Activated CD4-positive, alpha-beta T cell treated with anti-CD3 and anti-CD28 coated beads for 24 hours (primary cell): ENCODE results near the gene DENND1B.
A peak's percentile ranks its signal among the peaks of the same experiment; 100 is the strongest.
"Not testable (repeated sequence)": the region's sequence is repeated elsewhere in the genome, so short reads cannot be mapped to it uniquely, and the experiment has no call there.

Source experiments
- DNase-seq, 2 donors: peaks; one replicate each; pipeline ENCODE4 v3.0.0-alpha.2; 2020; ENCODE audit warnings: low read depth in 2 of 2

Gene DENND1B

GRCh38 chr1:197553281-197553680 is 222.0 kb downstream of the DENND1B start:
- no peak for DNase-seq

GRCh38 chr1:197546989-197547388 is 228.3 kb downstream of the DENND1B start:
- no peak for DNase-seq

GRCh38 chr1:197544553-197544952 is 230.7 kb downstream of the DENND1B start:
- DNase-seq: no peak

- DNase-seq: no peak
These were observed 231.2 kb downstream of the DENND1B start for GRCh38 chr1:197544130-197544529.

DNA sequence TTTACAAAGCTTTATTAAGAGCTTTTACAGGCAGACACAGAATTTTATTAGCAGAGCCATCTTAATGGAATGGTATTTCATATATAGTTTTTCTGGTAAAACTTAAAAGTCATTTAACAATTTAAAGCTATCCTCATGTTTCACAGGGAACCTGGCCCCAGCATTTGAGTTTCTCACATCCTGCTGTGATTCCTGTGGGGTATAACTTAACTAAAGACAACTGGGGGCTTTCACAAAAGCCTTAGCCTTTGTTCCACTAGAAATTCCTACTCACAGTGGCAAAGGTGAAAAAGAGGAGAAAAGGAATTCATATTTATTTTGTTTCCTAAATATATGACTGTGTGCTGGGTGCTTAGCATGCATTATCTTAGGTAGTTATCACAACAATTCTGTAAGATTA is 233.9 kb downstream of the DENND1B start:
- no peak for DNase-seq

- no peak for DNase-seq
These were observed 248.4 kb downstream of the DENND1B start for GRCh38 chr1:197526736-197527371.

- DNase-seq: peak in 1 of 2 donors; percentile 10
These were observed 254.1 kb downstream of the DENND1B start for GRCh38 chr1:197521118-197521739.

DNA sequence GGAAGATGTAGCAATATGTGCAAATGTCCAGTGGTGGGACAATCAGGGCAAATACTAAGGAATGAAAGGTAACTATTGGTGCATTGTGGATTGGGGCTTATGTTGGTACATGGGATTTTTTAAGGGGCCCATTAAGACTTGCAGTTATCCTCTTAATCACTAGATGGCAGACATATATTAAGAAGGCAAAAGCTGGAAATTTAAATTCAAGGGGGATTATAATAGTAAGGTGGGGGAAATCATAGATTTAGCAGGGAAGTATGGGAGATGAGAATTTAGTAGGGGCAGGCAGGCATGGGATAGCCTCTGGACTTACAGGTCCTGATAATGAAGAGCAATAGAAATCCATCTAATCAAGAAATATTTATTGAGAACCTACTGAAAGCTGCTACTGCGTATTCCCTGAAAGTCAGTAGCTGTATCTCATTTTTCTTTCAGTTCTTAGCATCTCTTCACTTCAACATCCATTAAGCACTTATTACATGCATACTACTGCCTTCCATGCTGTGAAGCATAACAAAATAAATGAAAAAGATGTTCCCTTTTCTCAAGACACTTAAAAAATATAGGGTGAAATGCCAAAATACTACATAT is 255.4 kb downstream of the DENND1B start:
- no peak for DNase-seq

DNA sequence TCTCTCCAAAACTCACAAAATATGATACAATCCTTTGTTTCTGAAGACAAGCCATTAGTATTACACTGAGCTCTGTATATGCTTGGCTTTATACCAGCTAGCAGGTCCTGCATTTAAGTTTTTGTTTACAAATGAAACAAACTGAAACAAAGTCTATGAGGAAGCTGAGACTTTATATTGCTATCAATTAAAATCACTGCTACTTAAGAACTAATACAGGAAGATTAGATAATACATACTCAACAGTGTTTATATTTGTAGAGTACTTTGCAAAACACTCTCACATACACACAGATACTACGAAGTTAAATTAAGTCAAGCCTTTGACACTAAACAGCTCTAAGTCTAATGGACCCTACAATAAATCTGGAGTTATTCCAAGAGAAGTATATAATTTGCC is 259.9 kb downstream of the DENND1B start:
- no peak for DNase-seq

GRCh38 chr1:197510691-197511378 is 264.4 kb downstream of the DENND1B start:
- no peak for DNase-seq

- DNase-seq: no peak
These were observed 278.6 kb downstream of the DENND1B start for GRCh38 chr1:197496722-197497121.

DNA sequence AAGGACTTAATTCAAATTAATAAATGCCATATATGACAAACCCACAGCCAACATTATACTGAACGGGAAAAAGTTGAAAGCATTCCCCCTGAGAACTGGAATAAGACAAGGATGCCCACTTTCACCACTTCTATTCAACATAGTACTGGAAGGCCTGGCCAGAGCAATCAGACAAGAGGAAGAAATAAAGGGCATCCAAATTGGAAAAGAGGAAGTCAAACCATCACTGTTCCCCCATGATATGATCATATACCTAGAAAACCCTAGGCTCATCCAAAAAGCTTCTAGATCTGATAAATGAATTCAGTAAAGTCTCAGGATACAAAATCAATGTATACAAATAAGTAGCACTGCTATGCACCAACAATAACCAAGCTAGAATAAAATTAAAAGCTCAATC is 283.8 kb downstream of the DENND1B start:
- not testable (repeated sequence) for DNase-seq

DNA sequence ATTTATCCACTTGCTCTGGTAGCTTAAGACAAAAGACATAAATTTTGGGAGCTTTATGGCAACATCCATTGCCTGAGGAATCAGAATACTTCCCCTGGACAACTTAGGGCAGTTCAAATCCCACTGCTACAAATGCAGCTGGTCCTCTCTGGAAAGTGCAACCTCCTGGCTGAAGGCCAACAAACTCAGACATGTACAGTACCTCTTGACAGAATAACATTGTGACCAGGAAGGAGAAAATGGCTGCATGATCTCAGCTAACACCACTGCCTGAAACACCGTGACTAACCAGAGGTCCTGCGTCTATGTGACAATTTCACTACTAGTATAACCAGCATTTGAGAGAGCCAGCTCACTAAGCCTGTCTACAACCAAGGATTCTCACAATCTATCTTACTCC is 288.3 kb downstream of the DENND1B start:
- no peak for DNase-seq

DNA sequence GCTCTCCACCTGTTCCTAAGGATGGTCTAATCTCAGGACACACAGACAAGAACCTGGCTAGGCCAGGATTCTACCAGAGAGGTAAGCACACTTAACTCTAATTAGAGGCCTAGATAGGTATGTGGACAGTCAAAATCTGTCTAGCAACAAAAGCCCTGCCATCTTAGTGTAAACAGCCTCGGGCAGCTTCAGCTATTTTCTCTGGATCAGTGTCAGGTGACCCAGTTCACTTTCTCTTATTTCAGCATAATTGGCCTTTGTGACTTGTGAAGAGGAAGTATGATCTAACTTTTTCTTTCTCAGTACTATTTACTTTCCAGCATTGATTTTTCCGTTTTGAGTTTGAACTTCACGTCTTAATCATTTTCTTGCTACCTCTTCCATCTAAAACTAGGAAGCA is 289.5 kb downstream of the DENND1B start:
- DNase-seq: no peak

DNA sequence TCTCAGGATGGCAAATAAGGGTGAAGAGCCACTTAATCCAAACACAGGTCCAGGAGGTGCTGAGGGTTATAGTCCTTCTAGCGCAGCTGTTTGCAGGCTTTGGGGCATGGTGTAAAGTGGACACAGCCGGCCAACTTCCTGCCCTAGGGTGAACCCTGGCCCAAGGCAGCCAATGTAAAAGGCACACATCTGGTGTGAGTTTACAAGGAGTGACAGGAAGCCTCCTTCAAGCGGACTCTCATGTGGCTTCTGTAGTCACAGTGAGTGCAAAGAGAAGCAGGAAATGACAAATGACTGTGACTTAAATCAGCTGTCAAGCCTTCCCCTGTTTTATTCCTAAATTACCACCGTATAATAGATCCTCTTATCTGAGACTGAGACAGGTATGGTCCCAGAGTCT is 294.2 kb downstream of the DENND1B start:
- DNase-seq: no peak

GRCh38 chr1:197480446-197480845 is 294.8 kb downstream of the DENND1B start:
- DNase-seq: no peak

GRCh38 chr1:197472141-197472540 is 303.1 kb downstream of the DENND1B start:
- DNase-seq: no peak

DNA sequence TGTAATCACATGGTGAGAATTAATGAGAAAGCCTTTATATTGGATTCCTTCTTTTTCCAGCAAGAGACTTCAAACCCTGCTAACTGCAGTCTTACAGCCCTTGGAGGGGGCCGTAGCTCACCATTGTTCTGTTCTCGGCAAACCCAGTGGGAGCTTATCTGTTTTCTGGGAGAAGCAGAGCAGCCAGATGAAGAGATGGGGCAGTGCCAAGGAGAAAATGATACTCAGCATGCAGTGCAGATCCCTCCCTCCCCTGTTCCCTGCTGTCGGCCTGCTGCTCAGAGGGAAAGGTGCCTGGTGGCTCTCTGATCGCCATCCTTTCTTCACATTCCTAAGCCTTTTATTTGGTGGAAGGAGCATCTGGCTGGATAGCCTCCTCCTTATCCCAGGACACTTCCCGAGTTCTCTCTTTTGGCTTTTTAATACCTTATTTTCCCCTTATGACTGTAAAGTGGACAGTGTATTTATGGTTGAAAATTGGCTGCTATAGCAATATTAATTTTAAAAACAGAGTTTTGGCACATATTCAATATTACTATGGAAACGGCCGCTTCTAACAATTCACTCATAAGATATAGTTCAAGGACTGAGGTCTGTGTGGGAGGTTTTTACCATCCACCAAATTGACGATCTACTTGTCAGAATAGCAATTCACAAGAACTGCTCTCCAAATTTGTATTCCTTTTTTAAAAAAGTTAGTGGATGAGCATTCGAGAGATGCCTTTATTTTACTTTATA is 303.9 kb downstream of the DENND1B start:
- DNase-seq: no peak

DNA sequence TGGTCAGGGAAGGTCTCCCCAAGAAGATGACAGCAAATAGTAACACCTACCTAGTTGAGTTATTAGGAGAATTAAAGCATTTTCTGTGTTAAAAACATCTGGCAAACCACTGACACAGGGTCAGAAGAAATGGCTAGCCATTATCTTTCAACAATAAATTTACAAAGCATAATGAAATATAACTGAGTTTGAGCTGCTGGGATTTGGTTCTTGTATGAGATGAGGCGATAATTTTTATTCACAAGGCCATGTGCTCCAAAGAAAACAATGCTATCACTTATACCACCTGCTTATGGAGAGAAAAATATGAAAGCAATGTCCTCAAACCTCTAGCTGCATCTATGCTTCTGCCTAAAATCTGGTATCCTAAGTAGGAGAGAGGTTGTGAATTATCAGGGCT is 304.9 kb downstream of the DENND1B start:
- DNase-seq: no peak

DNA sequence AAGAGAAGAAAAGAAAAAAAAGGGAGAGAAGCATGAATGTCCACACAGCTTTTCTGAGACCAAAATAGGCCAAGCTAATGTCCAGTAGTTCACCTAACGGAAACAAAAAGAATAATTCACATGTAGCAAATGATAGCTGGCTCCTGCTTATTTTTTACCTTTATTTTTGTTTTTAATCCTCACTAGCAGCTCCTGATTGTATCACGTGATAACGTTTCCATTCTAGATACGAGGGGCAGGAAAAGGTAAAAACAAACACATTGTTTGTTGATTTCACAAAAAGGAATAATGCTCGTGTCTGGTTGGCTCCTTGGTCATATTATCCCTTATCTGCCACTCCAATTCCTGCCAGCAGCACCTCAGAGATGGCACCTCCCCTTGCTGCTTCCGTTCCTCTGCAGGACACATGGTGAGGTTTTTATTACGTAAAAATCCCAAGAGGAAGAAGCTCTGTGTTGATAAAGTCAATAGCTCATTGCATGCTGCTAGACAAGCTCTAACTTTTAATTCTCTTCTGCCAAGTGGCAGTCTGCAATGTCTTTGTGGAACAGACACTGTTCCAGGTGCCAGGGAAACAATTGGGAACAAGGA is 305.6 kb downstream of the DENND1B start:
- no peak for DNase-seq

DNA sequence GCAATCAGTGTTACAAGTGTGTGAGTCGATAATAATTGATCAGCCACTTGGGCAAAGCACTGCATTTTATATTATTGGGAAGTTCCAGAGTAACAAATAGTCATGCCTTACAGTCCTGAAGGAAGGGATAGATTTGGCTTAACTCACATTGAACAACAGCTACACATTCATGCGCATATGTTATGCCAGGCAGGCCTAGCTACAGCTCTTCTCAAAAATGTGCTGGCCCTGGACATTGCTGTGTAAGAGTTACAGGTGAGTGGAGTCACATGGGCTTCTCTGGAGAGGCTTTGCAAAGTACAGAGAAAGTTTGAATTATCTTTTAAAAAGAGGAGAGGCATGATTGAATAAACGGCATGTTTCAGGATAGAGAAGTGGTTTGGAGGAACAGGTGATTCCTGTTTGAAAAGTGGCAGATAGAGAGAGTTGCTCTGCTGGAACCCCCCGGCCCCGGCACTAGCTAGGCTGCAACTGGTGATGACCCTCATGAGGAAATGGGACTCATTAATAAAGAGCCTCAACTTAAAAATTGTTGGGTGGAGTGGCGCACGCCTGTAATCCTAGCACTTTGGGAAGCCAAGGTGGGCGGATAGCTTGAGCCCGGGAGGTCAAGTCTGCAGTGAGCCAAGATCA is 306.6 kb downstream of the DENND1B start:
- DNase-seq: no peak
